GM13977 (cell line): ENCODE measurements around the gene ZCCHC24.
"Not testable (repeated sequence)": the region's sequence is repeated elsewhere in the genome, so short reads cannot be mapped to it uniquely, and the experiment has no call there.

Experiments
- DNase-seq: peaks from one replicate; pipeline ENCODE4 v3.0.0; 2012; ENCODE audit warnings: low spot score
- CTCF ChIP-seq: IDR thresholded peaks from 2 replicates; pipeline ENCODE4 v1.5.1; 2012; ENCODE audit warnings: mild to moderate bottlenecking, control low read depth; ENCODE audit not compliant: insufficient read depth; ENCODE audit errors: extremely low read depth, missing control alignments
- in situ Hi-C: fragments of 300-500 bp; cut with MboI; formaldehyde crosslinking; loops from one replicate; pipeline ENCODE4 v1.12.0; 2022; ENCODE audit warnings: low sequenced_read_pairs, low pct_unique_long_range_greater_than_20kb, mixed read lengths, inconsistent platforms; ENCODE audit not compliant: unreplicated experiment

The ZCCHC24 gene

DNA sequence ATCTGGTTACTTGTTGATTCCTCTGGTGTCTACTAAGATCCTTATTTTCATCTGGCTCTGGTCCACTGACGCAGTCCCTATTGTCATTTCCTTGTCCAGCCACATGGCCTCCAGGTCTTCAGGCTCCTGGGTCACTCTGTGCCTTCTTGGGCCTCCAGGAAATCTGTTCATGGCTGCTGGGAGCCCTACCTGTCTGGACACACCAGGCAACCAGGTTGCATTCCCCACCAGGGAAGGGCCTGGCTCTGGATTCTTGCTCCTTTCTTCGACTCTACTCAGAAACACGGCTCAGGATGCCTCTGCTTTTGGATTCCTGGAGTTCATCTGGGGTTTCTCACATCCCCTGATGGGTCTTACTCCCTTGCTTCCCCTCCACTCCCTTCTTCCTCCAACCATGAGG lies 106.2 kb downstream of the ZCCHC24 start:
- TF ChIP-seq CTCF, result no peak
- DNase-seq, result no peak
- in situ Hi-C loops, result no loop called here

DNA sequence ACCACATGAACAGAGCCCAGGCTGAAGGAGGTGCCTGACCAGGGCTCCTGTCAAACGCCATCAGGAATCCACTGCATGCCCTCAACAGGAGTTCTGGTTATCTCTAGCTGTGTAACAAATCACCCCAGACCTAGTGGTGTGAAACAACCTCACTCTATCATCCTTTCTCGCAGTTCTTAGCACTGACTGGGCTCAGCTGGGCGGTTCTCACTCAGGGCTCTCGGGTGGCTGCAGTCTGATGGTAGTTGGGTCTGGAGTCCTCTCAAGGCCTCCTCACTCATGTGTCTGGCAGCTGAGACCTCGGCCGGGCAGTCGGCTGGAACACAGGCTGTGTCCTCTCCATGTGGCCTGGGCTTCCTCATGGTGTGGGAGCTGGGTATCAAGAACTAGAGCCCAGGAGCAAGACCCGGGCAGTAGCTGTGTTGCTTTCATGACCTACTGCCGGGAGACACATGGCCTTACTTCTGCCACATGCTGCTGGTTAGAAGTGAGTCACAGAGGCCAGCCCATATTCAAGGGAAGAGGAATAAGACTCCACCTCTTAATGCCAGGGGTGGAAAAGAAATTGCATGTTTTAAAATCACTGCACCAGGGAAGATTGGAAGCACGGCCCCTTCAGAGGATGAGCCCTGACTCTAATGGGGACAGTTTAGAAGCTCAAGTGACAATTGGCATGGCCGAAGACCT lies 107.5 kb downstream of the ZCCHC24 start:
- in situ Hi-C loops, DNase-seq: not testable (repeated sequence)

GRCh38 chr10:79336739-79337138 lies 108.7 kb downstream of the ZCCHC24 start:
- DNase-seq, result no peak
- no peak for TF ChIP-seq CTCF
- in situ Hi-C loops, result no loop called here

GRCh38 chr10:79336276-79336675 lies 109.1 kb downstream of the ZCCHC24 start:
- TF ChIP-seq CTCF, result no peak
- in situ Hi-C loops, result no loop called here
- no peak for DNase-seq

- no peak for TF ChIP-seq CTCF
- in situ Hi-C loops, result no loop called here
- no peak for DNase-seq
Observed at GRCh38 chr10:79335470-79336235, 109.8 kb downstream of the ZCCHC24 start.

GRCh38 chr10:79335094-79335469 lies 110.3 kb downstream of the ZCCHC24 start:
- no peak for TF ChIP-seq CTCF
- DNase-seq, result no peak
- in situ Hi-C loops, result no loop called here

GRCh38 chr10:79334573-79334972 lies 110.9 kb downstream of the ZCCHC24 start:
- no peak for TF ChIP-seq CTCF
- no peak for DNase-seq
- in situ Hi-C loops, result no loop called here
